ENCODE results near the gene MYO19.

Gene MYO19

DNA sequence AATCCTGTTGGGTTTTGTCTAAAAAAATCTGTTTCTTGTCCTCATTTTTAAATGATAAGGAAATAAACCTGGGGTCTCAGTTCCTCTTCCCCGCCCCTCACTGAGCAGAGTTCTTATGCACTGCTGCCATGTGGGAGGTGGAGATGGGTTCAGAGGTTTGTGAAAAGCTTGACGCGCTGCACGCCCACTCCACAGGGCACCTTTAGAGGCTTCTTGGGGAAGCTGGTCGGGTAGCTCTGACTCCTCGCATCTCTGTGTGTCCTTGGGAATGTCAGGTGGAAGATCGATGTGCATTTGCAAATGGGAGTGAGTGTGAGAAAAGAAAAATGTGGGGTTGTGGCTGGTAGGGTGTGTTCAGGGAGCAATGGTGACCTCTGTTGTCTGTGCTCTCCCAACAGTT is 52.8 kb downstream of the MYO19 start:
- DNase-seq (ENCODE audit: low spot score): no peak
- Histone ChIP-seq H3K27ac (ENCODE audit: poor library complexity, severe bottlenecking) (no peak overlapping the region), H3K27me3 (ENCODE audit: insufficient read depth, poor library complexity, severe bottlenecking) (peaks cover 24% of the 10 kb centered on the region), H3K4me1 (ENCODE audit: insufficient read depth, poor library complexity, severe bottlenecking) (peaks cover 6% of the 10 kb centered on the region), H3K36me3 (ENCODE audit: low read depth) (no peaks in the 10 kb centered on the region), H3K9me3 (ENCODE audit: severe bottlenecking) (no peaks in the 10 kb centered on the region), H3K4me3 (ENCODE audit: severe bottlenecking) (no peak overlapping the region)
- no peak for ATAC-seq (ENCODE audit: low read depth)
- TF ChIP-seq, protein P1, sequence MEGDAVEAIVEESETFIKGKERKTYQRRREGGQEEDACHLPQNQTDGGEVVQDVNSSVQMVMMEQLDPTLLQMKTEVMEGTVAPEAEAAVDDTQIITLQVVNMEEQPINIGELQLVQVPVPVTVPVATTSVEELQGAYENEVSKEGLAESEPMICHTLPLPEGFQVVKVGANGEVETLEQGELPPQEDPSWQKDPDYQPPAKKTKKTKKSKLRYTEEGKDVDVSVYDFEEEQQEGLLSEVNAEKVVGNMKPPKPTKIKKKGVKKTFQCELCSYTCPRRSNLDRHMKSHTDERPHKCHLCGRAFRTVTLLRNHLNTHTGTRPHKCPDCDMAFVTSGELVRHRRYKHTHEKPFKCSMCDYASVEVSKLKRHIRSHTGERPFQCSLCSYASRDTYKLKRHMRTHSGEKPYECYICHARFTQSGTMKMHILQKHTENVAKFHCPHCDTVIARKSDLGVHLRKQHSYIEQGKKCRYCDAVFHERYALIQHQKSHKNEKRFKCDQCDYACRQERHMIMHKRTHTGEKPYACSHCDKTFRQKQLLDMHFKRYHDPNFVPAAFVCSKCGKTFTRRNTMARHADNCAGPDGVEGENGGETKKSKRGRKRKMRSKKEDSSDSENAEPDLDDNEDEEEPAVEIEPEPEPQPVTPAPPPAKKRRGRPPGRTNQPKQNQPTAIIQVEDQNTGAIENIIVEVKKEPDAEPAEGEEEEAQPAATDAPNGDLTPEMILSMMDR (IDR thresholded peaks at IDR 0.05; ENCODE audit: poor library complexity, severe bottlenecking): no peak

GRCh38 chr17:36475346-36475970 is 59.2 kb downstream of the MYO19 start:
- Histone ChIP-seq H3K4me3 (ENCODE audit: severe bottlenecking) (no peak overlapping the region), H3K27ac (ENCODE audit: poor library complexity, severe bottlenecking) (no peak overlapping the region), H3K4me1 (ENCODE audit: insufficient read depth, poor library complexity, severe bottlenecking) (no peaks in the 10 kb centered on the region), H3K27me3 (ENCODE audit: insufficient read depth, poor library complexity, severe bottlenecking) (peaks cover 14% of the 10 kb centered on the region), H3K36me3 (ENCODE audit: low read depth) (no peaks in the 10 kb centered on the region), H3K9me3 (ENCODE audit: severe bottlenecking) (no peaks in the 10 kb centered on the region)
- ATAC-seq (ENCODE audit: low read depth) (no peak), DNase-seq (ENCODE audit: low spot score) (no peak)
- TF ChIP-seq, protein P1 (IDR thresholded peaks at IDR 0.05; ENCODE audit: poor library complexity, severe bottlenecking): no peak

- ATAC-seq (ENCODE audit: low read depth) (no peak), DNase-seq (ENCODE audit: low spot score) (no peak)
- Histone ChIP-seq H3K9me3 (ENCODE audit: severe bottlenecking) (no peaks in the 10 kb centered on the region), H3K4me1 (ENCODE audit: insufficient read depth, poor library complexity, severe bottlenecking) (no peaks in the 10 kb centered on the region), H3K27me3 (ENCODE audit: insufficient read depth, poor library complexity, severe bottlenecking) (peaks cover 13% of the 10 kb centered on the region), H3K27ac (ENCODE audit: poor library complexity, severe bottlenecking) (no peak overlapping the region), H3K36me3 (ENCODE audit: low read depth) (no peaks in the 10 kb centered on the region), H3K4me3 (ENCODE audit: severe bottlenecking) (no peak overlapping the region)
- TF ChIP-seq, protein P1 (IDR thresholded peaks at IDR 0.05; ENCODE audit: poor library complexity, severe bottlenecking): no peak
Observed at GRCh38 chr17:36474571-36474970, 60.1 kb downstream of the MYO19 start.

DNA sequence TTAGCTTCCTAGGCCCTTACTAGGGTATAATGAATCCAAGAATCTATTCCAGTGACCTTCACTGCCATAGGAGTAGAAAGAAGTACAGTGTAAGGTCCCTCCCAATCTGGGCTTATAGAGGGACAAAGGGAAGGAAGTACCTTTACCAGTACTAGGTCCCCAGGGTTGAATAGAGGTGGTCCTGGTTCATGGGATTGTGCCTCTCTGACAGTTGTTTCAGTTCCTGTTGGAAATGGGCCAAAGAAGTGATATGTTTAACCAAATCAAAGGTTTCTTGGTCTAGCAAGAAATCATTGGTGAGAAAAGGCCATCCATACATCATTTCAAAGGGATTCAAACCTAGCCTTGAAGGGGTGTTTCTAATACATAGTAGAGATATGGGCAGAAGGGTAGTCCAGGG is 64.2 kb downstream of the MYO19 start:
- Histone ChIP-seq H3K36me3 (ENCODE audit: low read depth) (no peaks in the 10 kb centered on the region), H3K9me3 (ENCODE audit: severe bottlenecking) (no peaks in the 10 kb centered on the region), H3K27me3 (ENCODE audit: insufficient read depth, poor library complexity, severe bottlenecking) (peaks cover 12% of the 10 kb centered on the region), H3K27ac (ENCODE audit: poor library complexity, severe bottlenecking) (no peak overlapping the region), H3K4me1 (ENCODE audit: insufficient read depth, poor library complexity, severe bottlenecking) (no peaks in the 10 kb centered on the region), H3K4me3 (ENCODE audit: severe bottlenecking) (no peak overlapping the region)
- no peak for DNase-seq (ENCODE audit: low spot score)
- TF ChIP-seq, protein P1 (IDR thresholded peaks at IDR 0.05; ENCODE audit: poor library complexity, severe bottlenecking): no peak
- no peak for ATAC-seq (ENCODE audit: low read depth)

DNA sequence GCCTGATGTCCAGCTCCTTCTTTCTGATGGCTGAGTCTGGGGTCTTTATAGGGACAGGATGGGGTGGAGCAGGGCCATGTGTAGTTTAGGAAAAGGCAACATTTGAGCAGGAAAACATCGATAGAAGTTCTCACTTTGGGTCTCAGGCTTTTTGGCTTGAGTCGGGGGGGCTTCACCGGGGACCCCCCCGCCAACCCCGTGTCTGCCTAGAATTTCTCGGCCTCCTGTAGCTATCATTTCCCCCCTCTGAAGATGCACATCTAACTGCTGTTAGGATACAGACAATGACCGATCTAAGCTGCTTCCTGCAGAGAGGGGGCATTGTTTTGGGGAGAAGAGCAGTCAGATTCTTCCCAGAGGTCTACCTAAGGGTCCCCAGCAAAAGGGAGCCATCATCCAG is 64.9 kb downstream of the MYO19 start:
- H3K27ac ChIP-seq (ENCODE audit: poor library complexity, severe bottlenecking): no peak overlapping the region
- no peak overlapping the region for H3K4me3 ChIP-seq (ENCODE audit: severe bottlenecking)
- no peak for ATAC-seq (ENCODE audit: low read depth)
- H3K4me1 ChIP-seq (ENCODE audit: insufficient read depth, poor library complexity, severe bottlenecking): no peaks in the 10 kb centered on the region
- no peaks in the 10 kb centered on the region for H3K9me3 ChIP-seq (ENCODE audit: severe bottlenecking)
- TF ChIP-seq, protein P1 (IDR thresholded peaks at IDR 0.05; ENCODE audit: poor library complexity, severe bottlenecking): no peak
- H3K27me3 ChIP-seq (ENCODE audit: insufficient read depth, poor library complexity, severe bottlenecking): peaks cover 16% of the 10 kb centered on the region
- no peaks in the 10 kb centered on the region for H3K36me3 ChIP-seq (ENCODE audit: low read depth)
- DNase-seq (ENCODE audit: low spot score): no peak

Data from RWPE2 (cell line).